ENCODE results near the gene A2M. TPM values are rescaled to one million over a fixed set of nuclear protein-coding genes. Genes with fewer than 3 reads are reported as not detected.

A2M gene
- total RNA-seq, 1 donor from 2014 or later: 346 TPM

- no peaks in the 10 kb centered on the region for H3K4me1 Mint-ChIP-seq (ENCODE audit: low read depth, unreplicated experiment)
- no peaks in the 10 kb centered on the region for H3K27me3 Mint-ChIP-seq (ENCODE audit: unreplicated experiment)
- H3K4me3 Mint-ChIP-seq (ENCODE audit: unreplicated experiment): no peak overlapping the region
- no peak for DNase-seq
- H3K27ac Mint-ChIP-seq (ENCODE audit: unreplicated experiment): no peak overlapping the region
- peaks cover 2% of the 10 kb centered on the region for H3K9me3 Mint-ChIP-seq (ENCODE audit: unreplicated experiment)
- no peak for TF ChIP-seq CTCF (IDR thresholded peaks at IDR 0.05; ENCODE audit: partially characterized antibody, unreplicated experiment)
- peaks cover 4% of the 10 kb centered on the region for H3K36me3 Mint-ChIP-seq (ENCODE audit: unreplicated experiment)
These were observed 12.4 kb upstream of the A2M start for GRCh38 chr12:9127936-9128663.

- H3K27ac Mint-ChIP-seq (ENCODE audit: unreplicated experiment): no peak overlapping the region
- DNase-seq: no peak
- no peaks in the 10 kb centered on the region for H3K27me3 Mint-ChIP-seq (ENCODE audit: unreplicated experiment)
- peaks cover 4% of the 10 kb centered on the region for H3K36me3 Mint-ChIP-seq (ENCODE audit: unreplicated experiment)
- H3K4me3 Mint-ChIP-seq (ENCODE audit: unreplicated experiment): no peak overlapping the region
- no peaks in the 10 kb centered on the region for H3K4me1 Mint-ChIP-seq (ENCODE audit: low read depth, unreplicated experiment)
- peaks cover 2% of the 10 kb centered on the region for H3K9me3 Mint-ChIP-seq (ENCODE audit: unreplicated experiment)
- no peak for TF ChIP-seq CTCF (IDR thresholded peaks at IDR 0.05; ENCODE audit: partially characterized antibody, unreplicated experiment)
These were observed 11.8 kb upstream of the A2M start for GRCh38 chr12:9127484-9127883.

- Mint-ChIP-seq H3K4me1 (ENCODE audit: low read depth, unreplicated experiment) (peaks cover 5% of the 10 kb centered on the region), H3K27ac (ENCODE audit: unreplicated experiment) (no peak overlapping the region), H3K27me3 (ENCODE audit: unreplicated experiment) (no peaks in the 10 kb centered on the region), H3K9me3 (ENCODE audit: unreplicated experiment) (peaks cover 3% of the 10 kb centered on the region), H3K36me3 (ENCODE audit: unreplicated experiment) (peaks cover 4% of the 10 kb centered on the region), H3K4me3 (ENCODE audit: unreplicated experiment) (no peak overlapping the region)
- no peak for TF ChIP-seq CTCF (IDR thresholded peaks at IDR 0.05; ENCODE audit: partially characterized antibody, unreplicated experiment)
- DNase-seq: no peak
These were observed 8.8 kb upstream of the A2M start for GRCh38 chr12:9124383-9125031.

GRCh38 chr12:9123781-9124382, 8.2 kb upstream of the A2M start:
- H3K27me3 Mint-ChIP-seq (ENCODE audit: unreplicated experiment): peaks cover 2% of the 10 kb centered on the region
- peaks cover 3% of the 10 kb centered on the region for H3K9me3 Mint-ChIP-seq (ENCODE audit: unreplicated experiment)
- H3K36me3 Mint-ChIP-seq (ENCODE audit: unreplicated experiment): peaks cover 2% of the 10 kb centered on the region
- no peak for TF ChIP-seq CTCF (IDR thresholded peaks at IDR 0.05; ENCODE audit: partially characterized antibody, unreplicated experiment)
- no peak overlapping the region for H3K27ac Mint-ChIP-seq (ENCODE audit: unreplicated experiment)
- no peak overlapping the region for H3K4me3 Mint-ChIP-seq (ENCODE audit: unreplicated experiment)
- peaks cover 10% of the 10 kb centered on the region for H3K4me1 Mint-ChIP-seq (ENCODE audit: low read depth, unreplicated experiment)
- DNase-seq: no peak

Data from glutamatergic neuron (in vitro differentiated cells).